ENCODE measurements around the gene QPRT. TPM values are rescaled to one million over a fixed set of nuclear protein-coding genes. Genes with fewer than 3 reads are reported as not detected.
"Not testable (repeated sequence)": the region's sequence is repeated elsewhere in the genome, so short reads cannot be mapped to it uniquely, and the experiment has no call there.

Gene QPRT
- total RNA-seq, 1 experiment from 2014 or later, result 9.0 TPM

DNA sequence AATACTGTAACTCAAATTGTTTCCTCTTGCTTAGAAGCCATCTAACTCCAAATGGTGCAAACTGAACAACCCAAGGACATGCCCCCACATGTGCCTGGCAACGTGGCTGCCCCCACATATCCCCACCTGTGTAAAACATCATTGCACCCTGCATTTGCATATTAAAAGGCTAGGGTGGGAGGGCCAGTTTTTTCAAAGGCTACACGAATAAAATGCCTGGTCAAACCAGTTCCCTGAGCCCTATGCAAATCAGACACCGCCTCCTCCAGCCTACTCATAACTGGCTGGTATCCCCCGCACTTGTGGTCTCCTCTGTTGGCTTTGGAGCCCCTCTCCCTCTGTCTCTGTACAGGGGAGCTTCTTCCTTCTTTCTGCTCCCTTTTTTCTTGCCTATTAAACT lies 40.1 kb downstream of the QPRT start:
- DNase-seq (ENCODE audit: low read depth), result no peak

DNA sequence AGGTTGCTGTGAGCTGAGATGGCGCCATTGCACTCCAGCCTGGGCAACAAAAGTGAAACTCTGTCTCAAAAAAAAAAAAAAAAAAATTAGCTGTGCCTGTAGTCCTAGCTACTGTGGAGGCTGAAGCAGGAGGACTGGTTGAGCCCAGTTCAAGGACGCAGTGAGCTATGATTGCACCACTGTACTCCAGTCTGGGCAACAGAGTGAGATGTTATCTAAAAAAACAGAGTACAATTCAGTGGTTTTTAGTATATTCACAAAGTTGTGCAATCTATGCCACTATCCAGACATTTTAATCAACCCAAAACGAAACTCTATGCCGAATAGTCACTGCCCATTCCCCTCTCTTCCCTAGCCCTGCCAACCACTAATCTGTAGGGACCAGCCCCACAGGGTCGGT lies 41.7 kb downstream of the QPRT start:
- no peak for DNase-seq (ENCODE audit: low read depth)

DNA sequence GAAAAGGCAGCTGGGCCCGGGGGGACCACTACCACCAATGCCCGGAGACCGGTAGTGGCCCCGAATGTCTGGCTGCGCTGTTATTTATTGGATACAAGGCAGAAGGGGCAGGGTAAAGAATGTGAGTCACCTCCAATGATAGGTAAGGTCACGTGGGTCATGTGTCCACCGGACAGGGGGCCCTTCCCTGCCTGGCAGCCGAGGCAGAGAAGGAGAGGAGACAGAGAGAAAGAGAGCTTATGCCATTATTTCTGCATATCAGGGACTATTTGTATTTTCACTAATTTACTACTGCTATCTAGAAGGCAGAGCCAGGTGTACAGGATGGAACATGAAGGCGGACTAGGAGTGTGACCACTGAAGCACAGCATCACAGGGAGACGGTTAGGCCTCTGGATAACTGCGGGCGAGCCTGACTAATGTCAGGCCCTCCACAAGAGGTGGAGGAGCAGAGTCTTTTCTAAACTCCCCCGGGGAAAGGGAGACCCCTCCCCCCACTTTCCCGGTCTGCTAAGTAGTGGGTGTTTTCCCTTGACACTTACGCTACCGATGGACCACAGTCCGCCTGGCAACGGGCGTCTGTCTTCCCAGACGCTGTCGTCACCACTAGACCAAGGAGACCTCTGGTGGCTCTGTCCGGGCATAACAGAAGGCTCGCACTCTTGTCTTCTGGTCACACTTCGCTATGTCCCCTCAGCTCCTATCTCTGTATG lies 42.3 kb downstream of the QPRT start:
- DNase-seq (ENCODE audit: low read depth), result peak; percentile 69

DNA sequence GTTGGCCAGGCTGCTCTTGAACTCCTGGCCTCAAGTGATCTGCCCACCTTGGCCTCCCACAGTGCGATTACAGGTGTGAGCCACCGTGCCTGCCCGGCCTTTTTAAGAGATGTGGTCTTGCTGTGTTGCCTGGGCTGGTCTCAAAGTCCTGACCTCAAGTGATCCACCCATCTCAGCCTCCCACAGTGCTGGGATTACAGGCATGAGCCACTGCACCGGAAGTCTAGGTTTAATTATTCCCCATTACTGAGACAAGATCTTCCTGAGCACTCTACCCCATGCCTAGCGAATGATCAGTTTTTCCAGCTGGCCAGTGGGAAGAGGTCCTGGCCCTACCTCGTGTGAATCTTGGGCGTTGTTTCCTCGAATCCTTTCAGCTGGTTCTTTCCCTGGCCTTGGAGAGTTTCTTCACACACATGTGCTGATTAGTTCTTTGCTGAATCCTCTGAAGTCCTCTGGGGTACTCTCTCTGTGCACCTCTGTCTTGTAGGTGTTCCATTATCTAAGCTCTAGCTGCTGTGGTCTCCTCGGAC lies 47.9 kb downstream of the QPRT start:
- no peak for DNase-seq (ENCODE audit: low read depth)

DNA sequence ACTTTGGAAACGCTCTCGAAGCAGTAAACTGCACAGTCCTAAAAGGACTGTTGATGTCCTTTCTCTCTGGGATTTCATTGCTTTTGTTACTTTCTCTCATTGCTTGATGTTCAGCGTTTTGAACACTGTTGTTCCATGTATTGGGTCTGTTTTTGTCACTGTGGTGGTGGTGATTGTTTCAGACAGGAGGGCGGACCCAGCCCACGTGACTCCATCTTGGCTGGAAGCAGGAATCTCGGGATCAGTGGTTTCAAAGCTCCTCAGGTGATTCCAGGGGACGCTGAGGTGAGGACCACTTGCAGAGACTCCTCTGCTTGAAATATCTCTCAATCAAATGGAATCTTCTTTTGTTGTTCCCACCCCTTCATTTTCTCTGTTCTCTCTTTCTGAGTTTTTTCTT lies 48.5 kb downstream of the QPRT start:
- DNase-seq (ENCODE audit: low read depth), result no peak

DNA sequence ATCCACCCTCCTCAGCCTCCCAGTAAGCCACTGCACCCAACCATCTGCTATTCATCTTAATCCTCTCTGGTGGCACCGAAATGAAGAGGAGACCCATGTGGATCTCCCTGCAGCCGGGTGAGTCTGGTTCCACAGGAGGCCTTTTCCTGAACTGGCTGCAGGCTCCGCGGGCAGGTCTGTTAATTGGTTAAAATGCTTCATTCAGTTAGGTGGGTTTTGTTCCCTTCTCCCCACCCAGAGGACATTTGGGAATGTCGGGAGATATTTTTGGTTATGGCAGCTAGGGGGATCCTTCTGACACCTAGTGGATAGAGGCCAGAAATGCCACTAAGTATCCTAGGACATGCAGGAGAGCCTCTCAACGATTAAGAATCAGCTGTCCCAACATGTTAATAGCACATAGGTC lies 50.1 kb downstream of the QPRT start:
- DNase-seq (ENCODE audit: low read depth), result peak; percentile 66

DNA sequence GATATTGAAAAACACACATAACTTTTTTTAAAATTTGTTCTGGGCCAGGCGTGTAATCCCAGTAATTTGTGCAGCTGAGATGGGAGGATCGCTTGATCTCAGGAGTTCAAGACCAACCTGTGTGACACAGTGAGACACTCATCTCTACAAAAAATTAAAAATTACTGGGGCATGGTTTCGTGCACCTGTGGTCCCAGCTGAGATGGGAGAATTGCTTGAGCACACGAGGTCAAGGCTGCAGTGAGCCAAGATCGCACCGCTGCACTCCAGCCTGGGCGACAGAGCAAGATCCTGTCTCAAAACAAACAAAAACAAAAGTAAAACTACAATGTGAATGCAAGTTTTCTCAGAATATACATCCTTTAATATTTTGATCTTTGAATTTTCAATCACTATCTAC lies 51.7 kb downstream of the QPRT start:
- no peak for DNase-seq (ENCODE audit: low read depth)

DNA sequence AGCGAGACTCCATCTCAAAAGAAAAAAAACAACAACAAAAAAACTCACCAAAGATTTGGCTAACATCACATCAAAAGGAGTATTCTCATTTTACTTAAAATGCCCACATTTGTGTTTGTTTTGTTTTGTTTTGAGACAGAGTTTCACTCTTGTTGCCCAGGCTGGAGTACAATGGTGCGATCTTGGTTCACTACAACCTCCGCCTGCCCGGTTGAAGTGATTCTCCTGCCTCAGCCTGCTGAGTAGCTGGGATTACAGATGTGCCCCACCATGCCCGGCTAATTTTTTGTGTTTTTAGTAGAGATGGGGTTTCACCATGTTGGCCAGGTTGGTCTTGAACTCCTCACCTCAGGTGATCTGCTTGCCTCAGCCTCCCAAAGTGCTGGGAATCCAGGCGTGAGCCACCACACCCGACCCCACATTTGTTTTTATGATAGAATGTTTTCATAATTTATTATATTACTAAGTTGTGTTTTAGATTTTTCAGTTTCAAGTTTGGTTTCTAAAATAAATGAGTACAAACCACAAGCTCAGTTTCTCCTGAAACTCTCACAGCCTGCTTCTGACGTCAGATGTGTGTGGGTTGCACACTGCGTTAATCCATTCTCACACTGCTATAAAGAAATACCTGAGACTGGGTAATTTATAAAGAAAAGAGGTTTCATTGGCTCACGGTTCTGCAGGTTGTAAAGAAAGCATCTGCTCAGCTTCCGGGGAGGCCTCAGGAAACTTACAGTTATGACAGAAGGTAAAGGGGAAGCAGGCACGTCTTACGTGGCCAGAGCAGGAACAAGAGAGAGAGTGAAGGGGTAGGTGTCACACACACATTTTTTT lies 53.0 kb downstream of the QPRT start:
- DNase-seq (ENCODE audit: low read depth), result not testable (repeated sequence)

DNA sequence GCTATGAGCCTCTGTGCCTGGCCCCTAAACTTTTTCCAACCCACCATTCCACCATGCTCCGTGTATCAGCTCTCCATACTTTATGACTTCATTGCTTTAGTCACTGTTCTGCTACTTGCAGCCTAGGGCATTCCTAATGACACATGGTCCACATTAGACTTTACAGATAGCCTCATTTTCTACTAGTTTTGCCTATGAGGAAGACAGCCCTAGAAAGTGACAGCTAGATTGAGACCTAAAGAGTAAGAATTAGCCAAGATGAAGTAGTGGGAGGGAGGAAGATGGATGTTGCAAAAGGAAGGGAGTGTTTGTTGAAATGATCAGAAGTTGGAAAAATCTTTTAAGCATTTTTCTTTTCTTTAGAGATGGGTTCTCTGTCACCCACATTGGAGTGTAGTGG lies 55.8 kb downstream of the QPRT start:
- DNase-seq (ENCODE audit: low read depth), result no peak

DNA sequence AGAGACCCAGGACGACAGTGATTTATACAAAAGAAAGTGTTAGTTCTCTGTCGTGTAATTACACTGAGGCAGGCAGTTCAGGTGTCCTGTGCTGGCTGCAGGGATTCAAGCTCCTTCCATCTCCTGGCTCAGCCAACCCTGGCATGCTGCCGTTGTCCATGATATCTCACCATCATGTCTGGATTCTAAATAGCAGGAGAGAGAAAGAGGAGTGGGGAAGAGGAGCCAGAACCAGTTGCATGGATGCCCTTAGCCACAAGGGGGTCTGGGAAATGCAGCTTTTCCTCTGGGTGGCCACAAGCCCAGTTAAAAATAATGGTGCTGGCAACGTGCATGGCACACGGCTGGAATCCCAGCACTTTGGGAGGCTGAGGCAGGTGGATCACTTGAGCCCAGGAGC lies 57.1 kb downstream of the QPRT start:
- no peak for DNase-seq (ENCODE audit: low read depth)

DNA sequence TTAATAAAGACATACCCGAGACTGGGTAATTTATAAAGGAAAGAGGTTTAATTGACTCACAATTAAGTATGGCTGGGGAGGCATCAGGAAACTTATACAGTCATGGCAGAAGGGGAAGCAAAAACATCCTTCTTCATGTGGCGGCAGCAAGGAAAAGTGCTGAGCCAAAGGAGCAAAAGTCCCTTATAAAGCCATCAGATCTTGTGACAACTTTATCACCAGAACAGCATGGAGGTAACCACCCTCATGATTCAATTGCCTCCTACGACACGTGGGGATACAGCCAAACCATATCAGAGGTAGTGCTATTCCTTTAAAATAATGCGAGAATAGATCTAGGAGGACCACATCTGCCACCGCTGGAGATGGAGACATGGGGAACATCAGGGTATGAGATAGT lies 57.8 kb downstream of the QPRT start:
- DNase-seq (ENCODE audit: low read depth), result no peak

DNA sequence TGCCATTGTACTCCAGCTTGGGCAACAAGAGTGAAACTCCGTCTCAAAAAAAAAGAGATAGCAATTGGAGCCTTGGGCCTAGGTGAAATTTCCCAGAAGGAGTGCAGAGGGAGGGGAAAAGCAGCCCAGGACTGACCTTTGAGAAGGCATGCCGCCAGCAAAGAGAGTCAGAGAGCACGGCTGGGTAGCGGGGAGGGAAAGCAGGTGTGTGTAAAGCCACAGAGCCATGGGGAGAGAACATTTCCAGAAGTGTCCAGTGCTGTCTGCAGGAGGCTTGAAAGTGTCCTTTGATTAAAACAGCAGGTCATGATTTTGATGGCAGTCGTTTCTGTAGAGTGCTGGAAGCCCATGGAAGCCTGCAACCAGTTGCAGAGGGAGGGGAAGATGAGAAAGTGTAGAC lies 58.7 kb downstream of the QPRT start:
- DNase-seq (ENCODE audit: low read depth), result no peak

DNA sequence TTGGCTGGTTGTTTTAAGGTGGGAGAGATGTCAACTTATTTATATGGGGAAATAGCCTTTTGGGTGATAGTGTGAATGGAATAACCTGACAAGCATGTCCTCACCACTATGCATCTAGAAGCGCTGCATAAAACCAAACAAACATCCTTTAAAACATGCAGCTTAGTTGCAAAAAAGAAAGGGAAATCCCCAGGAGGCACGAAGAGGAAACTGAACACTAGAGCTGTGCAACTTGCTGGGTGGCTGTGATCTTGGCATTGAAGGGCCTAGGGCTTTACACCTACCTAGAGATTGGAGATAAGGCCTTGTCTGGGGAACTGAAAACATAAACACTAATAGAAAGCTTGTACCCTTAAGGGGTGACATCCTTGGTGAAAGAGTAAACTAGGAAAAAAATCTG lies 59.5 kb downstream of the QPRT start:
- DNase-seq (ENCODE audit: low read depth), result no peak

DNA sequence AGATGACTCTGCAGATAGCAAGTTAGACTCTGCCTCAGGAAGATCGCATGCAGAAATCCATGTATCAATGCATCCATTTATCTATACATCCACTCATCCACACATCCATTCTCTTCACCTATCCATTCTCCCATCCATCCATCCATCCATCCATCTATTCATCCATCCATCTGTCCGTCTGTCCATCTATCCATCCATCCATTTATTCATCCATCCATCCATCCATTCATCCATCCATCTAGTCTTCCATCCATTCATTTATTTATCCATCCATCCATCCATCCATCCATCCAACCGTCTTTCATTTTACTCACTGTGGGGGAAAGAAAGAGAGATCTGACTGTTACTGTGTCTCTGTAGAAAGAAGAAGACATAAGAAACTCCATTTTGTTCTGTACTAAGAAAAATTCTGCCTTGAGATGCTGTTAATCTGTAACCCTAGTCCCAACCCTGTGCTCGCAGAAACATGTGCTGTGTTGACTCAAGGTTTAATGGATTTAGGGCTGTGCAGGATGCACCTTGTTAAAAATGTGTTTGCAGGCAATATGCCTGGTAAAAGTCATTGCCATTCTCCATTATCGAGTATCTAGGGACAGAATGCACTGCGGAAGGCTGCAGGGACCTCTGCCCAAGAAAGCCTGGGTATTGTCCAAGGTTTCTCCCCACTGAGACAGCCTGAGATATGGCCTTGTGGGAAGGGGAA lies 61.1 kb downstream of the QPRT start:
- DNase-seq (ENCODE audit: low read depth), result not testable (repeated sequence)

DNA sequence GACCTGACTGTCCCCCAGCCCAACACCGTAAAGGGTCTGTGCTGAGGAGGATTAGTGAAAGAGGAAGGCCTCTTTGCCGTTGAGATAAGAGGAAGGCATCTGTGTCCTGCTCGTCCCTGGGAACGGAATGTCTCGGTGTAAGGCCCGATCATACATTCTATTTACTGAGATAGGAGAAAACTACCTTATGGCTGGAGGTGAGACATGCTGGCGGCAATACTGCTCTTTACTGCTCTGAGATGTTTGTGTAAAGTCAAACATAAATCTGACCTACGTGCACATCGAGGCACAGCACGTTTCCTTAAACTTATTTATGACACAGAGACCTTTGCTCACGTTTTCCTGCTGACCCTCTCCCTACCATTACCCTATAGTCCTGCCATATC lies 61.6 kb downstream of the QPRT start:
- DNase-seq (ENCODE audit: low read depth), result not testable (repeated sequence)

DNA sequence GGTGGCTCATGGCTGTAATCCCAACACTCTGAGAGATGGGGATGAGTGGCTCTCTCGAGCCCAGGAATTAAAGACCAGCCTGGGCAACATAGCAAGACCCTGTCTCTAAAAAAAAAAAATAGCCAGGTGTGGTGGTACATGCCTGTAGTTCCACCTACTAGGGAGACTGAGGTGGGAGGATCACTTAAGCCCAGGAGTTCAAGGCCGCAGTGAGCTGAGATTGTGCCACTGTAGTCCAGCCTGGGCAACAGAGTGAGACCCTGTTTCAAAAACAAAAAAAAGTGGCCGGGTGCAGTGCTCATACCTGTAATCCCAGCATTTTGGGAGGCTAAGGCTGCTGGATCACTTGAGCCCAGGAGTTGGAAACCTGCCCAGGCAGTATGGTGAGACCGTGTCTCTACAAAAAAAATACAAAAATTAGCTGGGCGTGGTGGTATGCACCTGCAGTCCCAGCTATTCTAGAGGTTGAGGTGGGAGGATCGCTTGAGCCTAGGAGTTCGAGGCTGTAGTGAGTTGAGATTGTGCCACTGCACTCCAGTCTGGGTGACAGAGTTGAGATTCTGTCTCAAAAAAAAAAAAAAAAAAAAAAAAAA lies 63.8 kb downstream of the QPRT start:
- no peak for DNase-seq (ENCODE audit: low read depth)

DNA sequence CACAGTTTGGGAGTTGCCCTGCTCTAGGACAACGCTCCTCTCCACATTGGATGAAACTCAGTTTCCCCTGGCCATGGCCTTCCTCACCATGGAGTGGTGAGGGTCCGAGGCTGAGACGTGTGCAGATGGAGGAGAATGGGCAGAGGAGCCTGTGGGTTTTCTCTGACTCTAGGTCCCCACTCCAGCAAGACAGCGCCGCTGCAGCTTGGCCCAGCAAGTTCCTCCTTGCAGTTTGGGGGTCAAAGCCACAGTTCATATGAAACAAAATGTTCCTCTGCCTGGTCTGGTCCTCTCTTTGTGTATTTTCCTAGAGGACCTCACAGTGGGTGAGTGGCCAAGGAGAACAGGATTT lies 64.5 kb downstream of the QPRT start:
- DNase-seq (ENCODE audit: low read depth), result no peak

DNA sequence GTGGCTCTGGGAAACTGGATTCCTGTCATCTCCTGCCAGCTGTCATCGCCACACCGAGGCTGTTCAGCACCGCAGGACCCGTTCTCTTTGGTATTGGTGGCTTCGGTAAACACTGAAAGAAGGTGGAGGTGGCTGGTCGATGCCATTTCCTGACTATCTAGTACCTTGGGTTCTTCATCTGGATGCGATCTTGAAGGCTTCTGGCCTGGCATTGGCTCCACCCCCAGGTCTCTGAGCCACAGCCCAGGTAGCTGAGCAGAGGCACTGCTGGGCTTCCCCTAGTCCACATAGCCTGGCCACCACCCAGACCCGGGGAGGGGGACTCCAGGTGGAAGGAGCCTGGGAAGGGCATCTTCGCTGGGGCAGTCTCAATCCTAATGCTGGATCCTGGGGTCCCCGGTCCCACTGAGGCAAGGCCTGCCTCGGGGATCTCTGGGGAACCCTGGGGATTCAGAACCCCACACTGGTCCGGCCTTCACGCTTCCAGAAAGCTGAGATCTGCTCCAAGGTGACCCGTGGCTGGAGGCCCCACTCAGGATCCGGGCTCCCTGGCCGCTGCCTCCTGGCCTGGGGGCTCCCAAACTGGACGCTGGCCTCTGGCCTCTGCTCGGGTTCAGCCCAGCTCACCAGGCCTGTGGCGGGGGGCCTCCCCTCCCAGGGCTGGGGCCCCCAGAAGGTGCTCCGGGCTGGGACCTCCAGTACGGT lies 65.0 kb downstream of the QPRT start:
- no peak for DNase-seq (ENCODE audit: low read depth)

DNA sequence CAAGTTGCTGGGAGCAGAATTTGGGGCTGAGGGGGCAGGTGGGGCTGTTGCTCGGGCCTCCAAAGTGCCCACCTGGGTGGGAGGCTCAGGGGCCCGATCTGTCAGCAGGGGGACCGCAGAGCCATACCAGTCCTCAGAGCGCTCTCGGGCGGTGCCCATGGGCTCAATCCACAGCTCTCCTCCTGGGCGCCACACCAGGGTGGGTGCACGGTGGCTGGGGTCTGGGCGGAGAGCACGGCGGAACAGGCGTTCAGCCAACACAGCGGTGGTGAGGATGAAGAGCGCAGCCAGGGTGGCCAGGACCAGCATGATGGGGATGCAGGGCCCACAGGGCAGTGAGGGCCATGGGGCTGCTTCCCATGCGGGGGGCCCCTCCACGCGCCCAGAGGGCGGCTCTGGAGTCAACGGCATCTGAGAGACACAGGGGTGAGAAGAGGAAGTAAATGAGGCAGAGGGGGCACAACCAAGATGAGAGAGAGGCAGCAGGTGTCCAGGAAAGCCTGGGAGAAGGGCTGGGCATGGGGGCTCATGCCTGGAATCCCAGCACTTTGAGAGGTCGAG lies 65.6 kb downstream of the QPRT start:
- DNase-seq (ENCODE audit: low read depth), result no peak

DNA sequence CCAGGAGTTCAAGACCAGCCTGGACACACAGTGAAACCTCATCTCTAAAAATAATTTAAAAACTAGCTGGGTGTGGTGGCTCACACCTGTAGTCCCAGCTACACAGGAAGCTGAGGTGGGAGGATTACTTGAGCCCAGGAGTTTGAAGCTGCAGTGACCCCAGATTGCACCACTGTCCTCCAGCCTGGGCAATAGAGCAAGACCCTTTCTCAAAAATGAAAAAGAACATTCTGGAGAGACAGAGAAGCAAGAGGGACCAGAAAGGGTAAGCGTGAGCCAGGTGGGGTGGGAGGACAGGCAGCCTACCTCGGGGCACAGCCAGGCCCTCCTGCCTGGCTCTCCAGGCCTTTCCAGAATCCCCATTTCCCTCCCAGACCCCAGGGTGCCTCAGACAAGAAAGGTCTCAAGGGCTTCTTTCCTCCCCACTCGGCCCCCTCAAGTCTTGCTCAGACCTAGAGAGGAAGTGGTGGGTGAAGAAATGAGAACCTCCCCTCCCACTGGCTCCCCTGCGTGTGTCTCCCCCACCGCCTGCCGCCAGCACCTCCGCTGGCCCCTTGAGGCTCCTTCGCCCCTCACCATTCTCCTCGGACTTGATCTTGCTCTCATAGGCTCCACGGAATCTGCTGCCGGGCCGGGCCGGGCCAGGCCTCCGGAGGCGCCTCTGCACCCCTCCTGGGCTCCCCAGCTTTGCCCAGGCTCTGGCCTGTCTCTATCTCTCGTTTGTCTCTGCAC lies 66.3 kb downstream of the QPRT start:
- no peak for DNase-seq (ENCODE audit: low read depth)
